Calu3 (cell line): ENCODE measurements around the gene SEMG2. TPM values are rescaled to one million over a fixed set of nuclear protein-coding genes. Genes with fewer than 3 reads are reported as not detected.

ENCODE experiments used
- BruUV-seq: library from RNA; stranded (reverse); fragments of 400-500 nt; replicated peaks from 2 replicates; lab custom pipeline; 2021; lab: Mats Ljungman, UMichigan
- CTCF ChIA-PET: fragments of 300-600 bp; sonication (Branson Sonifier 250); formaldehyde crosslinking; loops from one replicate; lab custom pipeline; 2022; ENCODE audit warnings: antibody characterized with exemption; lab: Charles Lee
- DNase-seq: peaks from one replicate; pipeline ENCODE4 v3.0.0; 2022
- H3K27ac Mint-ChIP-seq: one replicate; pipeline ENCODE4 v1.8.0; 2022; ENCODE audit warnings: mixed read lengths; ENCODE audit not compliant: unreplicated experiment
- H3K27me3 Mint-ChIP-seq: one replicate; pipeline ENCODE4 v1.8.0; 2022; ENCODE audit warnings: mixed read lengths; ENCODE audit not compliant: unreplicated experiment
- H3K36me3 Mint-ChIP-seq: one replicate; pipeline ENCODE4 v1.8.0; 2022; ENCODE audit warnings: mild to moderate bottlenecking, moderate library complexity, mixed read lengths; ENCODE audit not compliant: insufficient read depth, unreplicated experiment
- H3K4me1 Mint-ChIP-seq: one replicate; pipeline ENCODE4 v1.8.0; 2022; ENCODE audit warnings: mild to moderate bottlenecking, low read depth, mixed read lengths; ENCODE audit not compliant: unreplicated experiment
- H3K4me3 Mint-ChIP-seq: one replicate; pipeline ENCODE4 v1.8.0; 2022; ENCODE audit warnings: mild to moderate bottlenecking, low read depth, moderate library complexity, mixed read lengths; ENCODE audit not compliant: unreplicated experiment
- H3K9me3 Mint-ChIP-seq: one replicate; pipeline ENCODE4 v1.8.0; 2022; ENCODE audit warnings: low read depth, mixed read lengths; ENCODE audit not compliant: unreplicated experiment
- CTCF ChIP-seq: fragments of 200-600 bp; IDR thresholded peaks from one replicate; pipeline ENCODE4 v1.8.0; 2022; ENCODE audit warnings: antibody characterized with exemption; ENCODE audit not compliant: unreplicated experiment
- intact Hi-C: fragments of 100-400 bp; cut with micrococcal nuclease; formaldehyde crosslinking; loops from one replicate; pipeline ENCODE4 v1.10.0; 2022; ENCODE audit not compliant: unreplicated experiment
- total RNA-seq: library from RNA; stranded (reverse); gene quantifications from 2 replicates; pipeline ENCODE4 v1.2.3, GENCODE V29; 2022

SEMG2 gene
- total RNA-seq, 1 experiment from 2014 or later = not detected

- no TSS peak for BruUV-seq
- intact Hi-C loops = no loop called here
- no peak overlapping the region for H3K27ac Mint-ChIP-seq
- H3K9me3 Mint-ChIP-seq = no peaks in the 10 kb centered on the region
- peaks cover 5% of the 10 kb centered on the region for H3K36me3 Mint-ChIP-seq
- no peak for TF ChIP-seq CTCF
- CTCF ChIA-PET = no interaction called here
- DNase-seq = no peak
- H3K4me3 Mint-ChIP-seq = no peak overlapping the region
- H3K27me3 Mint-ChIP-seq = peaks cover 8% of the 10 kb centered on the region
- peaks cover 65% of the 10 kb centered on the region for H3K4me1 Mint-ChIP-seq
These were observed 42.0 kb upstream of the SEMG2 start for GRCh38 chr20:45179166-45179565.

DNA sequence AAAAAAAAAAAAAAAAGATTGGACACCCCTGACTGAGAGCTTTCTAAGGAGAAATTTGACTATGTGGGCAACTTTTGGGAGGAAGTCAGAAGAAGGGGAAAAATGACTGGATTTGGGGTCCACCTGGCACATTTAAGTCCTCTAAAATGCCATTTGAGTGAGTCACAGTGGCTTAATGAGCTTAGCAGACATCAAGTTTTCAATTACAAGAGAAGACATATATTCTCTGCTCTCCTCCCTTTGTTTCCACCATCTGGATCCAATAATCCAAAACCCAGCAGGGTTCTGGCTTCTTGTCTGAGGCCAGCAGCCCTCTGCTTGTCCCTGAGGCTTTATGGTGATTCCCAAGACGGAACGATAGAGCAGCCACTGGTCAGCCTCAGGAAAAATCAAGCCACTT, 39.5 kb upstream of the SEMG2 start:
- no peak overlapping the region for H3K4me3 Mint-ChIP-seq
- peaks cover 8% of the 10 kb centered on the region for H3K27me3 Mint-ChIP-seq
- peaks cover under 1% of the 10 kb centered on the region for H3K36me3 Mint-ChIP-seq
- H3K27ac Mint-ChIP-seq = no peak overlapping the region
- no TSS peak for BruUV-seq
- H3K9me3 Mint-ChIP-seq = no peaks in the 10 kb centered on the region
- no peak for DNase-seq
- no peak for TF ChIP-seq CTCF
- H3K4me1 Mint-ChIP-seq = peaks cover 53% of the 10 kb centered on the region
- intact Hi-C loops = no loop called here
- CTCF ChIA-PET = interaction anchor here (0.6 to 1.0 kb wide), 5 partner anchors 10 to 827 kb away, joined by 3 to 5 read pairs (median 4); no protein-coding TSS in a partner anchor

DNA sequence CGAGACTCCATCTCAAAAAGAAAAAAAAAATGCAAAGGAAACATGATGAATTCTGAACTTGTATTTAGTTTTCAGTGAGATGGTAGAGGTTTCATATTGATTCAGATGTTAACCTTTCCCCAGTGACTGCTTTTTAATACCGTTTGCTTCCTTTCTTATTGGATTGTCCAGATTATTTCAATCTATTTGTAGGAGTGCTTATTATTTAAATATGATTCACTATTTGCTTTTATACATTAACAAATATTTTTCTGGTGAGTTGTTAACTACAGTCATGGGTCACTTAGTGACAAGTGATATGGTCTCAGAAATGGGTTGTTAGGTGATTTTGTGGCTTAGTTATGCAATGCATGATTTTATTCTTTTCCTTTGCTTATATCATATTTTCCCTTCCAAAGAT, 38.1 kb upstream of the SEMG2 start:
- CTCF ChIA-PET = interaction anchor here (1.0 kb wide), 1 partner anchor 46 kb away, joined by 3 read pairs; no protein-coding TSS in a partner anchor
- Mint-ChIP-seq H3K9me3 (no peaks in the 10 kb centered on the region), H3K27ac (peak overlapping the region; percentile 18), H3K4me1 (peaks cover 41% of the 10 kb centered on the region), H3K4me3 (no peak overlapping the region), H3K36me3 (no peaks in the 10 kb centered on the region), H3K27me3 (peaks cover 8% of the 10 kb centered on the region)
- DNase-seq = no peak
- no peak for TF ChIP-seq CTCF
- intact Hi-C loops = no loop called here
- no TSS peak for BruUV-seq

GRCh38 chr20:45187693-45188092, 33.5 kb upstream of the SEMG2 start:
- intact Hi-C loops = no loop called here
- H3K9me3 Mint-ChIP-seq = no peaks in the 10 kb centered on the region
- BruUV-seq = no TSS peak
- no peak for DNase-seq
- H3K27ac Mint-ChIP-seq = no peak overlapping the region
- peaks cover 31% of the 10 kb centered on the region for H3K27me3 Mint-ChIP-seq
- peak; percentile 17 for TF ChIP-seq CTCF
- CTCF ChIA-PET = interaction anchor here (0.6 to 1.5 kb wide), 4 partner anchors 11 to 348 kb away, joined by 3 to 5 read pairs (median 3); no protein-coding TSS in a partner anchor
- peaks cover 18% of the 10 kb centered on the region for H3K4me1 Mint-ChIP-seq
- H3K4me3 Mint-ChIP-seq = no peak overlapping the region
- H3K36me3 Mint-ChIP-seq = no peaks in the 10 kb centered on the region
